ENCODE measurements around the gene CPVL. TPM values are rescaled to one million over a fixed set of nuclear protein-coding genes. Genes with fewer than 3 reads are reported as not detected.

CPVL gene
- total RNA-seq, 1 experiment from 2014 or later = 26.9 TPM

GRCh38 chr7:29033584-29033983 is 112.8 kb downstream of the CPVL start:
- no CpG with 5 or more reads among the region's 2 CpGs for WGBS (ENCODE audit: extremely low coverage, insufficient read length, low lambda C conversion rate)
- Histone ChIP-seq H3K14ac (ENCODE audit: insufficient read depth, low read length) (no peak overlapping the region), H3K4me1 (ENCODE audit: insufficient read depth, low read length) (no peaks in the 10 kb centered on the region), H3K9ac (ENCODE audit: extremely low read depth, insufficient read length, low read length) (no peak overlapping the region), H3K79me2 (ENCODE audit: insufficient read depth, low read length) (no peaks in the 10 kb centered on the region), H3K4me2 (ENCODE audit: insufficient read depth, insufficient read length, low read length) (no peak overlapping the region), H3K27ac (ENCODE audit: insufficient read length, low read depth, low read length) (no peak overlapping the region), H3K9me3 (ENCODE audit: control insufficient read depth, low read depth, low read length) (no peaks in the 10 kb centered on the region), H3K18ac (ENCODE audit: insufficient read length, low read depth, low read length) (no peak overlapping the region), H3K23ac (ENCODE audit: insufficient read length, low read depth, low read length) (no peak overlapping the region), H2BK12ac (ENCODE audit: insufficient read length, low read depth, low read length) (no peak overlapping the region), H2BK120ac (ENCODE audit: low read depth, low read length, poor library complexity, severe bottlenecking) (no peak overlapping the region), H4K91ac (ENCODE audit: insufficient read length, low read depth, low read length) (no peak overlapping the region), H3T11ph (ENCODE audit: low read length) (no peak overlapping the region), H2BK5ac (ENCODE audit: insufficient read length, low read length) (no peak overlapping the region), H3K27me3 (ENCODE audit: insufficient read depth, low read length) (no peaks in the 10 kb centered on the region), H3K4ac (ENCODE audit: low read depth, low read length) (no peak overlapping the region), H2BK20ac (ENCODE audit: low read depth, low read length, poor library complexity, severe bottlenecking) (no peak overlapping the region), H4K5ac (ENCODE audit: insufficient read length, low read depth, low read length) (no peak overlapping the region), H2AK5ac (ENCODE audit: insufficient read length, low read length) (no peak overlapping the region), H2AFZ (ENCODE audit: low read length) (no peak overlapping the region), H4K8ac (replicated peaks; ENCODE audit: insufficient read length, low read depth, low read length) (no peak overlapping the region), H3K23me2 (ENCODE audit: insufficient read length, low read depth, low read length, poor library complexity, severe bottlenecking) (no peaks in the 10 kb centered on the region), H4K20me1 (ENCODE audit: control insufficient read depth, insufficient read depth, insufficient read length) (no peaks in the 10 kb centered on the region), H3K79me1 (ENCODE audit: insufficient read depth, low read depth, low read length, poor library complexity, severe bottlenecking) (no peaks in the 10 kb centered on the region), H2BK15ac (ENCODE audit: low read depth, low read length) (no peak overlapping the region), H3K56ac (ENCODE audit: insufficient read length, low read depth, low read length) (no peak overlapping the region)
- TF ChIP-seq CTCF (conservative IDR thresholded peaks at IDR 0.05) = no peak
- no peaks in the 10 kb centered on the region; a peak in 1 of 5 replicates for H3K9me3 Mint-ChIP-seq
- H3K36me3 Mint-ChIP-seq (ENCODE audit: insufficient read depth in 1 of 3, low read depth in 3 of 3) = no peaks in the 10 kb centered on the region
- no peaks in the 10 kb centered on the region; the same call in 1 of the 2 replicates for H3K27me3 Mint-ChIP-seq (ENCODE audit: low read depth)
- peaks cover 7 to 10% of the 10 kb centered on the region in 2 experiments for H3K4me1 Mint-ChIP-seq
- H3K4me3 Mint-ChIP-seq = no peak overlapping the region
- DNase-seq = no peak
- H3K27ac Mint-ChIP-seq = no peak overlapping the region

All from H9 (cell line).